Cardiac septum (tissue), 1 donor: ENCODE data around the gene SMIM20. TPM values are rescaled to one million over a fixed set of nuclear protein-coding genes. Genes with fewer than 3 reads are reported as not detected.

Experiments
- DNase-seq: peaks from one replicate; pipeline ENCODE4 v3.0.0-alpha.2; 2020; ENCODE audit warnings: low spot score
- intact Hi-C: fragments of 100-400 bp; cut with DNase I; formaldehyde crosslinking; loops from one replicate; pipeline ENCODE4 v1.14.0; 2022
- total RNA-seq: library from RNA; stranded (reverse); fragmentation: NEBNext Ultra II Directional; extraction: Animal tissue kit (Norgen Biotek cat#: 25700); gene quantifications from one replicate; pipeline ENCODE4 v1.2.1, GENCODE V29; 2021
- donor health status: DM: no; HTN: no; CAD: no.

The SMIM20 gene
- total RNA-seq, 1 donor from 2014 or later, result 34.7 TPM

- DNase-seq, result no peak
- intact Hi-C loops, result loop anchor here (5.0 to 10.0 kb wide), 2 partner anchors 400 to 503 kb away; partner anchors contain the start of gene RBPJ
Measured at GRCh38 chr4:25921922-25922321, 7.9 kb downstream of the SMIM20 start.

GRCh38 chr4:25922812-25923369, 8.9 kb downstream of the SMIM20 start:
- no peak for DNase-seq
- intact Hi-C loops, result loop anchor here (5.0 to 10.0 kb wide), 2 partner anchors 399 to 502 kb away; partner anchors contain the start of gene RBPJ

- intact Hi-C loops, result loop anchor here (5.0 to 10.0 kb wide), 2 partner anchors 399 to 501 kb away; partner anchors contain the start of gene RBPJ
- DNase-seq, result no peak
Measured at GRCh38 chr4:25923745-25924144, 9.7 kb downstream of the SMIM20 start.

- intact Hi-C loops, result loop anchor here (5.0 to 10.0 kb wide), 2 partner anchors 62 to 499 kb away; no protein-coding TSS in a partner anchor
- no peak for DNase-seq
Measured at GRCh38 chr4:25925486-25926201, 11.6 kb downstream of the SMIM20 start.

GRCh38 chr4:25926462-25926861, 12.4 kb downstream of the SMIM20 start:
- intact Hi-C loops, result loop anchor here (5.0 to 10.0 kb wide), 2 partner anchors 61 to 498 kb away; no protein-coding TSS in a partner anchor
- DNase-seq, result no peak

- DNase-seq, result no peak
- intact Hi-C loops, result loop anchor here (5.0 to 10.0 kb wide), 2 partner anchors 60 to 497 kb away; no protein-coding TSS in a partner anchor
Measured at GRCh38 chr4:25927361-25928195, 13.6 kb downstream of the SMIM20 start.

- intact Hi-C loops, result loop anchor here (5.0 to 10.0 kb wide), 2 partner anchors 59 to 496 kb away; no protein-coding TSS in a partner anchor
- DNase-seq, result no peak
Measured at GRCh38 chr4:25928379-25929297, 14.6 kb downstream of the SMIM20 start.

GRCh38 chr4:25929298-25929686, 15.3 kb downstream of the SMIM20 start:
- intact Hi-C loops, result loop anchor here (5.0 to 10.0 kb wide), 2 partner anchors 58 to 496 kb away; no protein-coding TSS in a partner anchor
- no peak for DNase-seq

- intact Hi-C loops, result no loop called here
- no peak for DNase-seq
Measured at GRCh38 chr4:25930731-25931354, 16.8 kb downstream of the SMIM20 start.

- intact Hi-C loops, result no loop called here
- no peak for DNase-seq
Measured at GRCh38 chr4:25936696-25937095, 22.7 kb downstream of the SMIM20 start.

GRCh38 chr4:25937801-25938200, 23.8 kb downstream of the SMIM20 start:
- DNase-seq, result no peak
- intact Hi-C loops, result no loop called here

- intact Hi-C loops, result no loop called here
Measured at GRCh38 chr4:25938366-25938765, 24.3 kb downstream of the SMIM20 start.

GRCh38 chr4:25938787-25939186, 24.8 kb downstream of the SMIM20 start:
- intact Hi-C loops, result no loop called here
- no peak for DNase-seq

More at GRCh38 chr4:25938366-25938765, 24.3 kb downstream of the SMIM20 start:
- no peak for DNase-seq

GRCh38 chr4:25939330-25939729, 25.3 kb downstream of the SMIM20 start:
- DNase-seq, result no peak
- intact Hi-C loops, result no loop called here

GRCh38 chr4:25941457-25942221, 27.6 kb downstream of the SMIM20 start:
- DNase-seq, result no peak
- intact Hi-C loops, result no loop called here

GRCh38 chr4:25943312-25943711, 29.3 kb downstream of the SMIM20 start:
- no peak for DNase-seq
- intact Hi-C loops, result no loop called here

- intact Hi-C loops, result no loop called here
- no peak for DNase-seq
Measured at GRCh38 chr4:25943805-25944204, 29.8 kb downstream of the SMIM20 start.

GRCh38 chr4:25948051-25948450, 34.0 kb downstream of the SMIM20 start:
- no peak for DNase-seq
- intact Hi-C loops, result no loop called here
